Measurements from ENCODE around the gene AKNAD1.

Gene AKNAD1

DNA sequence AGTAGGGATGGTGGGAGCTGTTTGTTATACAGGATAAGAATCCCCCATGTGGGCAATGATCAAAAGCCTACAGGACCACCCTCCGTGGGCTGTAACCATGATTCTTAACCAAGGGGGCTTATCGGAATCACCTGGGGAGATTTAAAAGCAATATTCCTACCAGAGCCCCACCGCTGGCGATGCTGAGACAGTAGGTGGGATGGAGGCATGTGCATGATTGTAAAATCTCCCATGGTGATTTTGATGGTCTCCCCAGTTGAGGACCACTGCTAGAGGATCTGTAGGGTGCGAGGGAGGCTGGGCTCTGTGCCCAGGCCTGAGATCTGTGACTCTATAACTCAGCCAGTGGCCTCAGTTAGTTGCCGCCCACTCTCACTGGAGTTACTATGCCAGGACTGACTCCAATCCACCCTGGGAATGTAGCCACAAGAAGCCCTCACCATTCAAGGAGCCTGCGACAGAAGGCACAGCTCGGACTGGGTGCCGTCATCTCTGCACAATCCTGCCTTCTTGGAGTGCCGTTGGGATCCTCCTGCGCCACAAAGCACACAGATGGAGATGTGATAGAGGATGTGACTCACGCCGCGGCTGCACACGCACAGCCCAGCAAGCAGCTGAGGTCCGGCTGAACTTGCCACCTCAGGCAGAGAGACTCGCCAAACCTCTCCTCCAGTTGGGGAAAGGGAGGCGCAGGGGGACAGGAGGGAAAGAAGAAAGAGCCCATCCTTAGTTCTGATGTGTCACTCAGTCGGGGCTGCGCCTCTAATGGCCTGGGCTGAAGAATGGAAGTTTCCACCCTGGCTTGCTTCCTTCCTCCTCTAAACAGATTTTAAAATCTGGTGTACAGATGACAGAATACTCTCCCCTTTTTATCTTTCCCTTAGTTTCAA is 26.5 kb downstream of the AKNAD1 start:
- no peak for DNase-seq

DNA sequence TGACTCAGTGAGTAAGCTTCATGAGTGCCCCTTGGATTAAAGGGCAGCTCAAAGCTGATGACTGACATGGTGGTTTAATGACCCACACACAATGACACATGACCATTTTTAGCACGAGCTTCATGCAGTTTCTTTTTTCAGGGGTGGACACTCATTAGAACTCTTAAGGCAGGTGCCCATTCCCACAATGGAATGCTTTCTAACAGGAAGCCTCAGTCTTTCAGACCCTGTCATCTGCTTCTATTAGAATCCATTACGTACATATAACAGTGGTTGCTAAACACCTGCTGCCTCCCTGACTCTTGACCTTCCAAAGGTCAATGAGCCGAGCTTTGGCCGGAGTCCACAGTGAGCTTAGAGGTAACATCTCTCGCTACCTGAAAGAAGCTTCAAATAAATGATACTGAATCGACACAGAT is 27.4 kb downstream of the AKNAD1 start:
- no peak for DNase-seq

DNA sequence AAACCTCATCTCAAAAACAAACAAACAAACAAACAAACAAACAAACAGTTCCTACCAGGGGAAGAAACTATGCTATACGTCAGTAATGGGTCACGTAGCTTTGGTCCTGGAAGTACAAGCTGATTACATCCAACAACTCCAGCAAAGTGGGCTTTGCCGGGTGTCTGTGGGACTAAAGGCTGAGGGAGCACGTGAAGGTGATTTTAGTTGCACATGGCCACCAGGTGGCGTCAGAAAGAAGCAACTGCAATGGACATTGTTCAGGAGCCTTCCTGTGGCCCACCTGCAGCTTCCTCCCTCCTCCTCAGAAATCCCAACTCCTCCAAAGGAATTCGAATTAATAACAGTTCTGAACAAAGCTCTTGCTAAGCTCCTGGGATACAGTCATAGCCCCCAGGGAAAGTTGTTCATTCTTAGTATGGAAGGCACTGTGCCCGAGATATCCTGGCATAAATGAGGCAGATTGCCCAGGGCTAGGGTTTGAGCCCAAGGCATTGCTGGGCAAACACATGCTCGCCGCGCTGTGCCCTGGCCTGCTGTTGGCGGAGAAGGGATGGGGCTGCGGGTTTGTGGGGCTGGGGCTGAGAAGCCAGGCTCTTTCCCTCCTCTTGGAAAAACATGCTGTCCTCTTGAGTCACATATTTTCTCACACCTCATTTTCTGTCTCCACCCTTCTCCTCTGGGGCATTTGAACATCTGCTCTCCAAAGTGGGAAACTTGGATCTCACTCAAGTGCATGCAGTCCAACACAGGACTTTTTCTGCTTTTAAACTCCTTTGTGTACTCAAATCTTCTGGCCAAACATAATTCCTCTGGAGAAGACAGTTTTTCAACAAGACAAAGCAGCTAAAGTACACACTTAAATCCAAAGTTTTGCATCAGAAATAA is 28.6 kb downstream of the AKNAD1 start:
- peak; percentile 63 to 73 for DNase-seq

DNA sequence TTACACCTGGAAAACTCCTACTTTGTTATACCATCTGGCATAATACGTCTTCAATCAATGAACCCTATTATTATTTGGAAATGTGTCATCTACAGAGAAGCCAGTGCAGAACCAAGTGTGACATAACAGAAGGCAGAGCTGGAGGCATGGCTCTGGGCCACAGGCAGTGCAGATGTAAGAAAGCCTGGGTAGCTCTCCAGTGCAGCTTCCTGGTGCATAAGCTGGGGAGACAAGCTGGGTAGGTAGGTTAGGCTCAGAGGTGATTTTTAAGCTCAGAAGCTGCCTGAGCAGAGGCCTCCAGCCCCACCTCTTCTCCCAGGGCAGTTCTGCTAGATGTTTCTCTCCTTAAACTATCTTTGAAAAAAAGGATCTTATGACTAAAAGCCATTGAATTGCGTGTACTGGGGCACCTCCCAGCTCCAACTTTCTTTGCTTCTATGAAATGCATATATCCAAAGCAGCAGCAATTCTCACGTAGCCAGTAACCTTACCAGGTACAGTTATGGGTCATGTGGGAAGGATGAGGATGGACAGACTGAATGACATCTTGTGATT is 30.7 kb downstream of the AKNAD1 start:
- no peak for DNase-seq

DNA sequence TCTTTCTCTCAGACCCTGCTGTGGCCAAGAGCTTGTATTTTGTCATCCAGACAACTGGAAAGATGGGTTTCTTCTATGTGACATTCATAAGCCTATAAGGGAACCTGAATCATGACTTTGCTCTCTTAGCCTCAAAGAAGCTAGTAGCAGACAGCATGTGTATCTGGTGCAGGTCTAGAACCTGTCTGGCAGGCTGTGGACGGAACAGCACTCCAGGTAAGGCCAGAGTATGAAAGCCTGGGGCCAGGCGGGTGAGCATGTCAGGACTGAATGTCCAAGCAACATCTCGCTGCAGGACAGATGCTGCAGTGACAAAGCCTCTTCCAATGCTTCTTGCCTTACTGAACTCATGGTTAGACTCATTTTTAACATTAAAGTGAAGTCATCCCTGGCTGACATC is 32.8 kb downstream of the AKNAD1 start:
- no peak for DNase-seq

DNA sequence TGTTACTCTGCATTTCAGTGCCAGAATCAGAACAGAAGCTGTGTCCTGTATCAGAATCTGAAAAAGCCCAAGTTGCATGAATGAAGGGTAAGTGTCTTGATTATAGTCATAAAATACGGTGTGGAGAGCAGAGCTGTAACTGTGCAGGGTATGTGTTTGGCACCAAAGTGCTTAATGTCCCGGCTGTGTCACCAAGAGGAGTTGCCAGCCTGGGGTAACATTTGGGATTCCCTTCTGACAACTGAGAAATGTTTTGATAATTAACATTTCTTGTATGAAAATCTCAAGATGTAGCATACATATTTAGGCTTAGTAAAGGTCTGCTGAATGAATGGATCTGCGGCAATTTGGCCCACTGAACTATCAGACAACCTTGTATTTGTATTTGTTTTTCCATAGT is 33.3 kb downstream of the AKNAD1 start:
- DNase-seq, result no peak

DNA sequence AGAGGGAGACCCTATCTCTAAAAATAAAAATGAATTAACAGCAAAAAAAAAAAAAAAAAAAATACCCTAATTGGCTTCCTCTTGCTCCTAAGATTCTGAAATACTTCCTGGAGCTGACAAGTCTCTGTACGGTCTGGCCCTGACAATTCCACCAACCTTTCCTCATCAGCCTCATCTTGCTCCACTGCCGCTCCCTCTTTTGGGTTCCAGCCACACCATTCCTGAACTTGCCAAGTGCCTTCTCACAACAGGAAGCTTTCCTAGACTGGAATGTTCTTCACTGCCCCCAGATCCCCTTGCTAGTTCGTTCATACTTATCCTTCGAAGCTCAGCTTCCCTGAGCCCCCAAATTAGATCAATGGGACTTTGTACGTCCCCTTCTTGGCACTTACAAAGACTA is 37.0 kb downstream of the AKNAD1 start:
- DNase-seq, result no peak

DNA sequence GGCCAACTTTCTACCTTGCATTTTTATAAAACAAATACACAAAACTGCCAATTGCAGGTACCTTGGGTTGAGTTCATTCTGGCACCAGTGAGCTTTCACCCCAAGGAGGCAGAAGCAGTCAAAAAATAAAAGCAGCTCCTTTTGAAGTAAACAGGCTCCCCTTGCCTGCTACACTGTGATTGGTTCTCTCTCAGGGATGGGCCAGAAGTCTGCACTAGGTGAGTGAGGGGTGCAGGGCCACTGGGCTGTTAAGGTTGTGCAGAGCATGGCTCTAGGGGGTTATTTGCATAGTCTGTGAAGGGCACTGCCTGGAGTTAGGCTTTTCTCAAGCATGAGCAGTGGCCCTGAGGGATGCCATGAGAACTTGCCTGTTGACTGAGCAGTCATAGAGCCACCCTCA is 39.1 kb downstream of the AKNAD1 start:
- no peak for DNase-seq

DNA sequence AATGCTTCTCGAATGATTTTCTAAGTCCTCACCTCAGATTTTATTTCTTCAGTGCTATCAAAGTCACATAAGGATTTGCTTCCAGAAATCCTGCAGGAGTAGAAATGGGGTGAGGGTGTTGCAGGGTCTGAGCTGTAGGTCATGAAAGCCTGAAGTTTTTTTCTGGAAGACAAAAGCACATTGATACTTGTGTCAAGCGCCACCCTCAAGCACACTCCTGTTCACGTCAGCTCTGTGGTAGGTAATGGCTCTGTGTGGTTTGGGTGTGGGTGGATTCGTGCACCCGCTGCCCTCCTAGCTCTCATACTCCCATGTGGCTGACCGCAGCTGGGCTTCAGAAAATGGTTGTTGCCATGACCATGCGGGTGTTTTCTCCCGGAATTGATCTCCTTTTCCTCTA is 39.9 kb downstream of the AKNAD1 start:
- no peak for DNase-seq

DNA sequence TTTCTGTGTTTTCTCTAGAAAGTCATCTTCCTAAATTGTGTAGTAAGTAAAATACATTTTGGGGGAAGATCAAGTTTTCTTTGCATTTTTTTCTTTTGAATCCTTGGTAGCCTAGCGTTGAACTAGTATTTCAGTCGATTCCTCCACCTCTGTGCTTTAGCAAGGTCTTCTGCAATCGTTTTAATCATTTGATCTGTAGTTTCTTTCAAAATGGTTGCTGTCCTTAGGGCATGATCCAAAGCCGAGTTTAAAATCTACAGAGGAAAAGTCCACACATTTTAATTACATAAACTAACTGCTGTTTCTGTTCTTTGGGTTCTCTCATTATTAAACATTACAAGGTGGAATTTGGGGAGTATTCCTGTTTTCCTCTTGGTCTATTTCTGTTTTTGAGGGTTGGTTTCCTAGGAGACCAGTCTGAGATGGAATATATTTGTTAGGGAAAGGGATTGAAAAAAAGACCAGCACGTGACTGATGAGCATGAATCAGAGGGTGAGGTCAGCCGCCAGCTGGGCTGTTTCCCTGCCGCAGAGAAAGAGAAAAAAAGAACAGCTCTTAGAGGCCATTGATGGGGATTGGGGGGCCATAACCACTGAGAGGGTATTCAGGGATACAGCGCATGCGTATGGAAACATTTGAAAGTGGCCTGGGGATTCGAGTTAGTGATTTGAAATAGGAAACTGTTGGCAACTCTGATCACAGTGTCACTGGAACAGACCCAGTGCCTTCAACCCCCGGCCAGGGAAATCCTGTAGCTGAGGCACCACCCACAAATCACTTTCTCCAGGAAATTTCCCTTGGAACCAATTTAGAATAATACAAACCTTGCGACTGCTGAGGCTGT is 40.6 kb downstream of the AKNAD1 start:
- no peak for DNase-seq

DNA sequence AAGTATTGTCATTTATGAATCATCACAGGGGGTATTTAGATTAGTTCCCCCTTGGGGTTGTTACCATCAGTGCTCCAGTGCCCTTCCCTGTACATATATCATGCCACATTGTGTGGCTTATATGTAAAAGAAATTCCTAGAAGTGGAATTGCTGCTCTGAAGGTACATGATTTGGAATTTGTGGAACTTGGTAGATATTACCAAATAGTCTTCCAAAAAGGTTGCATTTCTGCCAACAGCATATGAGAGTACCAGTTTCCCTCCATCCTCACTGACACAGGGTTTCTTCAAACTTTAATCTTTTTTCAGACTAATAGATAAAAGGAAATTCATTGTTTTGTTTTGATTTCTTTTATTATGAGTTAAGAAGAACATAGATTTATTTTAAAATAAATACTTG is 41.3 kb downstream of the AKNAD1 start:
- no peak for DNase-seq

DNA sequence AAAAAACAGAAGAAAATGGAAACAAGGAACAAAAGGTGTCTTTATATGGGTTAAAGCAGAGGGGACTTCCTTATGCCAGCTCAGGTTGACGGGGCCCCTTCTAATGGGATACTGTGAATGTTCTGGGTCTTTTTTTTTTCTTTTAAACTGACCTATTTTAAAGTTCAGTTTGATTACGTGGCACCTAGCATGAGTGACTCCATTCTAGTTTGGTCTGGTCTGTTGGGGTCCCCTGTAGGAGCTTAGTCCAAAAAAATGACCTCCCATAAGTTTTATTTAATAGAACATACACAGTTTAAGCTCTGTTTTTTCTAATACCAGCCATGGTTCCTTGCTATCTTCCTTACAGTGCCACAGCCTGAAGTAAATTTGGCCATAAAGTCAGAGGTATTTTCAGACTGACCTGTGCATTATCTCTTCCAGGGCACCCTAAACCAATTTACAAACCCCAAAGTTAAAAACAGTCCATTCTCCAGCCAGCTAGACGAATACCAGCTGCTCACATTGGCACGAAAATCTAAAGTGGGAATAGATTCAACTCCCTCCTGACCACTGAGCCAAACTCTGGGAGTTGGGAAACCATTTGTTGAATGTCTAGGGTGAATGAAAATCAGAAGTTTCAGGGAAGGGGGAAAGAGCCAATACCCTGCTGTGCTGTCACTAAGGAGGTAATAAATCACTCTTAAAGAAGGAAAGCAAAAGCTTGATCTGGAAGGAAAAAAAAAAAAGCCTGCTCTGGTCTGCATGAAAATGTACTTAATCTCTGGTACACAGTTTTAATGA is 42.4 kb downstream of the AKNAD1 start:
- no peak for DNase-seq

DNA sequence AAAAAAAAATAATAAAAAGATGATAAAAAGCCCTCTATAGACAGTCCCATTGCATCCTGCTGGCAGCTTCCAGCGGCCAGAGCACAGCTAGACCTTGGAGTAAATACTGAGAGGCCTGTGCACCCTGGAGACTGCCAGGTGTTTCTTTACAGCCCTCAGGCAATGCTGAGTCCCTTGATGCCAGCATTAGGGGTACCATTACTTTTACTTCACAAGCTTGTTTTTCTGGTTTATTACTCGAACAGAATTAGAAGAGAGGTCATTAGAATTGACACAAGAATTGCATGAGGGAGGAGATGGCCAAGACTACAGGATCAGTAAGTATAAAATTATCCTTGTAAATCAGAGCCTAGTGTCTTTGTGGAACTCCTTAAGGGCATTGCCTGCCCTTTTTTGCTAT is 43.6 kb downstream of the AKNAD1 start:
- no peak for DNase-seq

DNA sequence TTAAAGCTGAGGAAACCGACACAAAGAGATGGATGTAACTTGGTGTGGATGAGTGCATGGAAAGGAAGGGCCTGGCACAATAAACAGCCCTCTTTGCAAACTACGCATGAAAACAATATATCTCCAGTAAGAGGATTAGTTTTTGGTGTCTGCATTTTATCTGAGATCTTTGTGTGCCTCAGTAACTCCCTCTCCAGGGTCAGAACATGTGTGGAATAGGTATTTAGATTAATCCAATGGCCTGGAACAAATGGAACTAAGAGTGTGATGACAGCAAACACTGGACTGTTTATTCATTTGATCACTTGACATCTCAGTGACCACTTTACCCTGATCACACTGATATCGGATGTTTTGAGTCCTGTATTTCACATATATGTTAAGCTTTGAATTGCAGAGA is 45.3 kb downstream of the AKNAD1 start:
- DNase-seq, result no peak

DNA sequence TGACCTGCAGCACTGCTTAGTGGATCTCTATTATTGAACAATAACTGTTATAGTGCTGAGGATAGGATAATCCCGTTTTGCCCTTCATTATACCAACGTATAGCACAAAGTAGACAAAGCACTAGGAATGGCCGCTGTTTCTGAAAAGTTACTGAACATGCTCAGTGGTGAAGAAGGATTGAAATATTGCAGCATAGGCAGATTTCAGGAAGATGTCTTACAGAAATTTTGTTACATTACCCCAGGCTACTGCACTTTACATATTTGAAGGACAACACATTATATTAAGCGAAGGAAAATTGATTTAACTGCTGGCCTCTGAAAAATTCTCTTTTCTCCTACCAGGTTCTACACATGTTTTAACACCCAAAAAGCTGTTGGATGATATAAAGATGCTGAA is 48.5 kb downstream of the AKNAD1 start:
- no peak for DNase-seq

DNA sequence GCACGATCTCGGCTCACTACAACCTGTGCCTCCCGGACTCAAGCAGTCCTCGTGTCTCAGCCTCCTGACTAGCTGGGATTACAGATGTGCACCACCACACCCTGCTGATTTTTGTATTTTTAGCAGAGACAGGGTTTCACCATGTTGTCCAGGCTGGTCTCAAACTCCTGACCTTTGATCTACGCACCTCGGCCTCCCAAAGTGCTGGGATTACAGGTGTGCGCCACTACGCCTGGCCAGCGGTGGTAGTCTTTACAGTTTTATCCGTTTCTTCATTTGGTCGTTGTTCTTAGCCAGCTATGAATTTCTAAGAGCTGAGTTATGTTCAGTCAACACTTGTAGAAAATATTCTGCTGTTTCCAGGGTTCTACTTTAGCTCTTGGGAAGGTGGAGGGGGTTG is 53.3 kb downstream of the AKNAD1 start:
- no peak for DNase-seq

DNA sequence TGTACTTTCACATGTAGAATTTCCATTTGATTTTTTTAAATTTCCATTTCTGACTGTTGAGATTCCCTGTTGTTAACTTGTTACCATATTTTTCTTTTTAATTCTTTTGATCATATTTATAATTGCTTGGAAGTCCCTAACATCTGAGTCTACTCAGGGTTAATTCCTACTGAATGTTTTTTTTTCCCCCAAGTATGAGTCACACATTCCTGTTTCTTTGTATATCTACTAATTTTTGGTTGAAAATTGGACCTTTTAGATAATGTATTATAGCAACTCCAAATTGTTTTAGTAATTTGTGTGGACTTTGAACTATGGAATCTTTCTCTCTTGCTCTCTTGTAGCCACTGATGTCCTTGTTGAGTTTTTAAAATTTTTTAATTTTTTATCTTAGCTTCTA is 55.8 kb downstream of the AKNAD1 start:
- no peak for DNase-seq

DNA sequence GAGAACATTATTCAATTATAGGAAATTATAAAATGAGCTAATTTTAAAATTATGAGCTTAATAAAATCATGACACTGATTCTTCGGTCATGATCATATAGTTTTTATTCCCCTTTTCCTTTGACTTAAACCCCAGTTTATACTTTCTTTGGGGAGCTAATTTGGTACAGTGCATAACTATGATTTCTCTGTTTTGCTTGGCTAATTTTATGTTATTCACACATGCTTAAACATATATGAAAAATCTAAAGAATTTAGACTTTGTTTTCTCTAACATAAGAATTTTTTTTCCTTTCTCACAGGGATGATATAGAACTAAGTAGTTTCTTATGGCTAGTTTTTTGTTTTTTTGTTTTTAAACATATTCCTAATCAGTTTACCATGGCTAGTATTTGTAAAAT is 57.9 kb downstream of the AKNAD1 start:
- no peak for DNase-seq

DNA sequence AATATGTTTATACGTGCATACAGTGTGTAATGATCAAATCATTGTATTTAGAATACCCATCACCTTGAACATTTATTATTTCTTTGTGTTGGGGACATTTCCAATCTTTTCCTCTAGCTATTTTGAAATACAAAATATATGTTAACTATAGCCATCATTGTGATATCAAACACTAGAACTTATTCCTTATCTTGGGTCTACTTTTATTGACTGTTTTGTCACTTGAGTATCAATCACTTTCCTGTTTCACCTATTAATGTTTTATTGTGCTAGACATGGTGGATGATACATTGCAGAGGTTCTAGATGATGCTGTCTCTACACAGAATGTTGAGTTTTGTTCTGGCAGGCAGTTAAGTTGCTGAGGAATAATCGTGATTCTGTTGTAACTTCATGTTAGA is 64.5 kb downstream of the AKNAD1 start:
- DNase-seq, result no peak

DNA sequence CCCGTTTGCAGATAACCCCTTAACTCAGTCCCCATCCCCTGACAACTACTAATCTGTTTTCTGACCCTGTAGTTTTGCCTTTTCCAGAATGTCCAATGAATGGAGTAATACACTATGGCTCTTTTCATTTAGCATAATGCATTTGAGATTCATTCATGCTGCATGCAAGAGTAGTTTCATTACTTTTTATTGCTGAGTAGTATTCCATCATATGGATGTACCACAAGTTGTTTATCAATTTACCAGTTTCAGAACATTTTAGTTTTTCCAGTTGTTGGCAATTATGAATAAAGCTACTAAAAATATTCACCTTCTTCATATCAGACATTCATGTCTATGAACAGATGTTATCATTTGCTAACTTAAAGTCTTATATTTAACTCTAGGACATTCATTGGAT is 65.1 kb downstream of the AKNAD1 start:
- no peak for DNase-seq

DNA sequence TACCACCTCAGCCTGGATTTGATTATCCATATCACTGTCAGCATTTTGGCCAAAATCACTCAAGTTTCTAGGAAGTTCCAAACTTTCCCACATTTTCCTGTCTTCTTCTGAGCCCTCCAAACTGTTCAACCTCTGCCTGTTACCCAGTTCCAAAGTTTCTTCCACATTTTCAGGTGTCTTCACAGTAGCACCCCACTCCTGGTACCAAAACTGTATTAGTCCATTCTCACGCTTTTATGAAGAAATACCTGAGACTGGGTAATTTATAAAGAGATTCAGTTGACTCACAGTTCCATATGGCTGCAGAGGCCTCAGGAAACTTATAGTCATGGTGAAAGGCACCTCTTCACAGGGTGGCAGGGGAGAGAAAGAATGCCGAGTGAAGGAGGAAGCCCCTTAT is 71.0 kb downstream of the AKNAD1 start:
- DNase-seq, result no peak

DNA sequence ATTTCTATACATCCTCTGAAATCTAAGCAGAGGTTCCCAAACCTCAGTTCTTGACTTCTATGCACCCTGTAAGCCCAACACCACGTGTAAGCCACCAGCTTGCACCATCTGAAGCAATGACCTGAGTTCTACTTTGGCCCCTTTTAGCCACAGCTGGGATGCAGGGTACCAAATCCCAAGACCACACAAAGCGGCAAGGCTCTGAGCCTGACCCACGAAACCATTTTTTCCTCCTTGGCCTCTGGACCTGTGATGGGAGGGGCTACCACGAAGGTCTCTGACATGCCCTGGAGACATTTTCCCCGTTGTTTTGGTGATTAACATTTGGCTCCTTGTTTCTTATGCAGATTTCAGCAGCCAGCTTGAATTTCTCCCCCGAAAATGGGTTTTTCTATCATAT is 71.6 kb downstream of the AKNAD1 start:
- no peak for DNase-seq

All from CD4-positive, alpha-beta T cell treated with Interferon alpha-2 for 1 hour (primary cell).